Measurements from ENCODE around the gene DCHS2.

DCHS2 gene

GRCh38 chr4:154192585-154192984 is 299.0 kb downstream of the DCHS2 start:
- in situ Hi-C loops (cut with HindIII; ENCODE audit: low pct_ligation_motif_present, low pct_unique_long_range_greater_than_20kb, low sequenced_read_pairs), result no loop called here
- DNase-seq, result no peak

- in situ Hi-C loops (cut with HindIII; ENCODE audit: low pct_ligation_motif_present, low pct_unique_long_range_greater_than_20kb, low sequenced_read_pairs), result no loop called here
- no peak for DNase-seq
Observed at GRCh38 chr4:154189346-154189745, 302.3 kb downstream of the DCHS2 start.

- no peak for DNase-seq
Observed at GRCh38 chr4:154186888-154187287, 304.7 kb downstream of the DCHS2 start.

GRCh38 chr4:154186035-154186434 is 305.6 kb downstream of the DCHS2 start:
- no peak for DNase-seq
- in situ Hi-C loops (cut with HindIII; ENCODE audit: low pct_ligation_motif_present, low pct_unique_long_range_greater_than_20kb, low sequenced_read_pairs), result no loop called here

More at GRCh38 chr4:154186888-154187287, 304.7 kb downstream of the DCHS2 start:
- in situ Hi-C loops (cut with HindIII; ENCODE audit: low pct_ligation_motif_present, low pct_unique_long_range_greater_than_20kb, low sequenced_read_pairs), result no loop called here

- in situ Hi-C loops (cut with HindIII; ENCODE audit: low pct_ligation_motif_present, low pct_unique_long_range_greater_than_20kb, low sequenced_read_pairs), result no loop called here
- no peak for DNase-seq
Observed at GRCh38 chr4:154184238-154184637, 307.4 kb downstream of the DCHS2 start.

GRCh38 chr4:154183264-154183663 is 308.3 kb downstream of the DCHS2 start:
- no peak for DNase-seq
- in situ Hi-C loops (cut with HindIII; ENCODE audit: low pct_ligation_motif_present, low pct_unique_long_range_greater_than_20kb, low sequenced_read_pairs), result no loop called here

Data from ACHN (cell line).